GM23338 (cell line): ENCODE measurements around the gene ADAMTS18. TPM values are rescaled to one million over a fixed set of nuclear protein-coding genes. Genes with fewer than 3 reads are reported as not detected.

Experiments used
- ATAC-seq: fragments of 200-7000 bp; cut with Tn5 transposase; 3 replicates; pipeline ENCODE4 v1.9.1; 2020
- DNase-seq: peaks from one replicate; pipeline ENCODE4 v3.0.0-alpha.2; 2015; ENCODE audit warnings: low spot score
- H2AFZ ChIP-seq: fragments of 200-600 bp; sonication (generic); 2 replicates; pipeline ENCODE4 v1.8.0; 2016; ENCODE audit warnings: antibody characterized with exemption, mild to moderate bottlenecking, moderate library complexity
- H3F3A ChIP-seq: fragments of 200-600 bp; sonication (generic); replicated peaks from 2 replicates; pipeline ENCODE4 v1.8.0; 2017; ENCODE audit warnings: antibody characterized with exemption, mixed run types, low read depth
- H3K27ac ChIP-seq: fragments of 200-600 bp; sonication (generic); 2 replicates; pipeline ENCODE4 v1.6.1; 2016; ENCODE audit warnings: low read depth
- H3K27me3 ChIP-seq: fragments of 200-600 bp; sonication (generic); 2 replicates; pipeline ENCODE4 v1.8.0; 2016; ENCODE audit warnings: mild to moderate bottlenecking, mixed run types, moderate library complexity; ENCODE audit not compliant: insufficient read depth
- H3K36me3 ChIP-seq: fragments of 200-600 bp; sonication (generic); 2 replicates; pipeline ENCODE4 v1.8.0; 2016; ENCODE audit warnings: mild to moderate bottlenecking; ENCODE audit not compliant: insufficient read depth
- H3K4me1 ChIP-seq: fragments of 200-600 bp; sonication (generic); 2 replicates; pipeline ENCODE4 v1.8.0; 2016; ENCODE audit warnings: mild to moderate bottlenecking, moderate library complexity; ENCODE audit not compliant: insufficient read depth
- H3K4me2 ChIP-seq: fragments of 200-600 bp; sonication (generic); 2 replicates; pipeline ENCODE4 v1.7.1; 2017; ENCODE audit warnings: mixed run types
- H3K4me3 ChIP-seq: fragments of 200-600 bp; sonication (generic); 2 replicates; pipeline ENCODE4 v1.6.1; 2016; ENCODE audit warnings: mixed run types
- H3K79me2 ChIP-seq: fragments of 200-600 bp; sonication (generic); replicated peaks from 2 replicates; pipeline ENCODE4 v1.8.0; 2017; ENCODE audit warnings: mild to moderate bottlenecking; ENCODE audit not compliant: insufficient read depth
- H3K9me2 ChIP-seq: fragments of 200-600 bp; sonication (generic); 2 replicates; pipeline ENCODE4 v1.8.0; 2017; ENCODE audit not compliant: insufficient read depth
- H4K20me1 ChIP-seq: fragments of 200-600 bp; sonication (generic); replicated peaks from 2 replicates; pipeline ENCODE4 v1.8.0; 2017; ENCODE audit warnings: mild to moderate bottlenecking; ENCODE audit not compliant: insufficient read depth
- H3K27ac Mint-ChIP-seq: 2 replicates; pipeline ENCODE4 v1.8.0; 2020; ENCODE audit warnings: inconsistent platforms, mild to moderate bottlenecking, moderate library complexity, mixed read lengths
- H3K27me3 Mint-ChIP-seq: 3 replicates; pipeline ENCODE4 v1.8.0; 2022; ENCODE audit warnings: low read depth, mild to moderate bottlenecking, moderate library complexity, mixed read lengths, inconsistent platforms; ENCODE audit not compliant: insufficient read depth, poor library complexity
- H3K36me3 Mint-ChIP-seq: 3 replicates; pipeline ENCODE4 v1.8.0; 2021; ENCODE audit warnings: low read depth, mild to moderate bottlenecking, inconsistent platforms, moderate library complexity, mixed read lengths
- H3K4me1 Mint-ChIP-seq: 3 replicates; pipeline ENCODE4 v1.8.0; 2020; ENCODE audit warnings: mild to moderate bottlenecking, inconsistent platforms, mixed read lengths
- H3K4me3 Mint-ChIP-seq: 3 replicates; pipeline ENCODE4 v1.8.0; 2021; ENCODE audit warnings: moderate library complexity, mild to moderate bottlenecking, inconsistent platforms, mixed read lengths
- H3K9me3 Mint-ChIP-seq: 3 replicates; pipeline ENCODE4 v1.8.0; 2020; ENCODE audit warnings: moderate library complexity, mild to moderate bottlenecking, inconsistent platforms, mixed read lengths
- CREB1 ChIP-seq: fragments of 250-450 bp; sonication (Bioruptor Pico); IDR thresholded peaks from 2 replicates; pipeline ENCODE4 v1.5.0; 2020; ENCODE audit warnings: low read depth, mild to moderate bottlenecking, moderate library complexity
- CTCF ChIP-seq, 2 experiments: fragments of 200-600 bp in 1 of 2; sonication (generic) in 1 of 2; conservative IDR thresholded peaks; 2 replicates each; pipeline versions ENCODE4 v1.5.1 to v1.6.1; 2016 to 2017; ENCODE audit warnings: antibody characterized with exemption in 2 of 2, low read depth in 2 of 2, mild to moderate bottlenecking in 2 of 2, moderate library complexity in 1 of 2
- ETS1 ChIP-seq: IDR thresholded peaks from 2 replicates; pipeline ENCODE4 v1.6.1; 2016; ENCODE audit warnings: antibody characterized with exemption
- EZH2 ChIP-seq: fragments of 200-600 bp; sonication (generic); IDR thresholded peaks from one replicate; pipeline ENCODE4 v1.8.0; 2017; ENCODE audit warnings: antibody characterized with exemption, mild to moderate bottlenecking, low read depth; ENCODE audit not compliant: unreplicated experiment
- EZH2phosphoT487 ChIP-seq: fragments of 200-600 bp; sonication (generic); IDR thresholded peaks from one replicate; pipeline ENCODE4 v1.8.1; 2018; ENCODE audit warnings: antibody characterized with exemption; ENCODE audit not compliant: unreplicated experiment
- JUNB ChIP-seq: IDR thresholded peaks from one replicate; pipeline ENCODE4 v1.6.1; 2016; ENCODE audit warnings: antibody characterized with exemption; ENCODE audit not compliant: unreplicated experiment
- NANOG ChIP-seq: IDR thresholded peaks from 2 replicates; pipeline ENCODE4 v1.6.1; 2016; ENCODE audit warnings: antibody characterized with exemption, borderline replicate concordance
- POLR2AphosphoS5 ChIP-seq: IDR thresholded peaks from 2 replicates; pipeline ENCODE4 v1.6.1; 2016; ENCODE audit warnings: antibody characterized with exemption, low read depth
- REST ChIP-seq: IDR thresholded peaks from one replicate; pipeline ENCODE4 v1.6.1; 2018; ENCODE audit warnings: antibody characterized with exemption; ENCODE audit not compliant: unreplicated experiment
- STAT1 ChIP-seq: IDR thresholded peaks from one replicate; pipeline ENCODE4 v1.6.1; 2016; ENCODE audit warnings: antibody characterized with exemption; ENCODE audit not compliant: unreplicated experiment
- ZNF114 ChIP-seq: fragments of 250-450 bp; sonication (Bioruptor Pico); IDR thresholded peaks from 2 replicates; pipeline ENCODE4 v1.5.0; 2020; ENCODE audit warnings: mild to moderate bottlenecking, moderate library complexity
- ZNF331 ChIP-seq: fragments of 250-450 bp; sonication (Bioruptor Pico); IDR thresholded peaks from 2 replicates; pipeline ENCODE4 v1.5.0; 2020; ENCODE audit warnings: low read depth, mild to moderate bottlenecking, moderate library complexity
- ZNF462 ChIP-seq: fragments of 250-450 bp; sonication (Bioruptor Pico); IDR thresholded peaks from 2 replicates; pipeline ENCODE4 v1.5.0; 2020; ENCODE audit warnings: mild to moderate bottlenecking, moderate library complexity
- polyA plus RNA-seq: library from polyadenylated mRNA; unstranded; fragments of >200 nt; fragmentation: Nextera tagmentation; extraction: Ambion mirVana; gene quantifications from 2 replicates; pipeline ENCODE4 v1.2.1, GENCODE V29; 2016
- total RNA-seq: library from RNA; depleted of rRNA; stranded (reverse); fragments of >200 nt; shearing (Covaris generic); gene quantifications from 2 replicates; pipeline ENCODE4 v1.2.3, GENCODE V29; 2014

ADAMTS18 gene
- total and polyA plus RNA-seq, 2 experiments from 2014 or later = 0.15 to 0.90 TPM

- no peaks in the 10 kb centered on the region for H3K79me2 ChIP-seq
- no peaks in the 10 kb centered on the region; the same call in 1 of the 2 replicates for H3K9me2 ChIP-seq
- H3K4me3 ChIP-seq = no peak overlapping the region
- ATAC-seq (no peak), DNase-seq (no peak)
- no peak overlapping the region for H3K27ac ChIP-seq
- no peaks in the 10 kb centered on the region for H4K20me1 ChIP-seq
- TF ChIP-seq EZH2 (no peak), CREB1 (no peak), ZNF462 (CRISPR knock-in tag) (no peak), JUNB (no peak), REST (no peak), CTCF (conservative IDR thresholded peaks at IDR 0.05; ENCODE audit: low read depth in 2 of 2) (no peak), POLR2AphosphoS5 (no peak), STAT1 (no peak), ETS1 (no peak), ZNF331 (no peak), NANOG (no peak), EZH2phosphoT487 (no peak), ZNF114 (no peak)
- H3K4me1 Mint-ChIP-seq = peaks cover 9% of the 10 kb centered on the region; the same call in 2 of the 3 replicates
- no peaks in the 10 kb centered on the region for H3K36me3 ChIP-seq
- H3K9me3 Mint-ChIP-seq = no peaks in the 10 kb centered on the region; the same call in 2 of the 3 replicates
- H3K4me2 ChIP-seq = no peak overlapping the region
- no peak overlapping the region for H3K4me3 Mint-ChIP-seq
- no peak overlapping the region for H3K27ac Mint-ChIP-seq
- no peak overlapping the region for H2AFZ ChIP-seq
- no peaks in the 10 kb centered on the region for H3K36me3 Mint-ChIP-seq
- H3F3A ChIP-seq = no peaks in the 10 kb centered on the region
- H3K4me1 ChIP-seq = no peaks in the 10 kb centered on the region
- no peaks in the 10 kb centered on the region for H3K27me3 ChIP-seq
- H3K27me3 Mint-ChIP-seq = no peaks in the 10 kb centered on the region
Observed at GRCh38 chr16:77330332-77331042, 104.3 kb downstream of the ADAMTS18 start.
